DOHH2 (cell line): ENCODE results near the gene FAM240B.

Source experiments
- H3F3A ChIP-seq: fragments of 200-600 bp; sonication (generic), shearing (Covaris generic); 2 replicates; pipeline ENCODE4 v1.6.0; 2016; ENCODE audit warnings: antibody characterized with exemption, mild to moderate bottlenecking; ENCODE audit not compliant: control insufficient read depth, insufficient read depth
- H3K27ac ChIP-seq: fragments of 200-600 bp; sonication (generic); 2 replicates; pipeline ENCODE4 v1.5.1; 2014; ENCODE audit warnings: low read depth, mild to moderate bottlenecking, low read length, moderate library complexity
- H3K27me3 ChIP-seq: fragments of 200-600 bp; sonication (generic); 2 replicates; pipeline ENCODE4 v1.6.1; 2014; ENCODE audit warnings: mild to moderate bottlenecking, low read length, mixed read lengths; ENCODE audit not compliant: control insufficient read depth
- H3K36me3 ChIP-seq: fragments of 200-600 bp; sonication (generic); 2 replicates; pipeline ENCODE4 v1.6.1; 2014; ENCODE audit warnings: mild to moderate bottlenecking, low read length, moderate library complexity, mixed read lengths; ENCODE audit not compliant: control insufficient read depth
- H3K4me1 ChIP-seq: fragments of 200-600 bp; sonication (generic); 2 replicates; pipeline ENCODE4 v1.6.1; 2014; ENCODE audit warnings: mild to moderate bottlenecking, low read length, mixed read lengths; ENCODE audit not compliant: control insufficient read depth
- H3K4me2 ChIP-seq: fragments of 200-600 bp; sonication (generic); 2 replicates; pipeline ENCODE4 v1.6.0; 2014; ENCODE audit warnings: mild to moderate bottlenecking, low read length, moderate library complexity
- H3K4me3 ChIP-seq: fragments of 200-600 bp; sonication (generic); 2 replicates; pipeline ENCODE4 v1.5.1; 2014; ENCODE audit warnings: mild to moderate bottlenecking, low read length, mixed read lengths
- H3K79me2 ChIP-seq: fragments of 200-600 bp; sonication (generic); 2 replicates; pipeline ENCODE4 v1.6.1; 2014; ENCODE audit warnings: mild to moderate bottlenecking, low read length, mixed read lengths; ENCODE audit not compliant: control insufficient read depth
- H3K9me2 ChIP-seq: fragments of 200-600 bp; sonication (generic); replicated peaks from 2 replicates; pipeline ENCODE4 v1.6.1; 2014; ENCODE audit warnings: mild to moderate bottlenecking, low read length, mixed read lengths; ENCODE audit not compliant: control insufficient read depth
- H3K9me3 ChIP-seq: fragments of 200-600 bp; sonication (generic); 2 replicates; pipeline ENCODE4 v1.6.1; 2014; ENCODE audit warnings: antibody characterized with exemption, low read length, mixed read lengths; ENCODE audit not compliant: control insufficient read depth, insufficient read depth
- H4K20me1 ChIP-seq: fragments of 200-600 bp; sonication (generic); 2 replicates; pipeline ENCODE4 v1.6.0; 2014; ENCODE audit warnings: low read depth, mild to moderate bottlenecking, antibody characterized with exemption, low read length, moderate library complexity; ENCODE audit not compliant: control insufficient read depth, insufficient read depth
- EZH2phosphoT487 ChIP-seq: fragments of 200-600 bp; sonication (generic); IDR thresholded peaks from 2 replicates; pipeline ENCODE4 v1.6.1; 2017; ENCODE audit warnings: borderline replicate concordance, mild to moderate bottlenecking, antibody characterized with exemption, low read length, moderate library complexity, mixed read lengths
- TF ChIP-seq, protein P1 (sequence below): fragments of 200-600 bp; sonication (generic); IDR thresholded peaks from one replicate; pipeline ENCODE4 v1.5.1; 2014; ENCODE audit warnings: antibody characterized with exemption, mild to moderate bottlenecking, low read depth, low read length; ENCODE audit not compliant: poor library complexity, severe bottlenecking

FAM240B gene

DNA sequence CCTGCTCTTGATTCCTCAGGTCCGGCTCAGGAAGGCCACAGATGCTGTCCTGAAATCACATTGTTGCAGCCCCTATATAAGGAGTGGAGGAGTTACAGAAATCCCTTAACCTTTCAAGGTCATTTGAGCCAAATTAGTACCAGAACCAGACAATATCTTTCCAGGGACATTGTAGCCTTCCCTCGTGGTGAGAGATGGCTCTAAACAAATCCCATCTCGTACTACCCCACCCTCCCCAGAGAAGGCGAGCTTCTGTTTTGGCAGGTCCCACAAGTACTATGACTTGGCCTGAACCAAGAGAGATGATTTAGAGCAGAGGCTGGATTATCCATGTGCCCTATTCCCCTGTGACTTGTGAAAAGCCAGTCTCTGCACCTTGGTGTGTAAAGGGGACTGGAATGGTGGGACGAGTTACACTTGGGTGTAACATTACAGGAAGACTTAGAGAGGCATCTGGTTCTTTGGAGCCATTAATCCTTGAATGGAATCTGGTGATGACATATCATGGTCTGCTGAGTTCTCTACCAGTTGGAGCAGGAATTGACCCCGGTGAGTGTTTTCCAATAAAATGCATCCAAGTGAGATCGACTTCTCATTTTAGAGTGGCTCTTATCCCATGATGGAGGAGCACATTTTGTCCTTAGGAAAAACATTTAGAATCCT lies at the start of gene FAM240B:
Gene FAM240B (minus strand): TSS at position 51 of the 663 bp plus-strand sequence. CDS start 16,134 bp downstream, outside the sequence.
- H3K9me3 ChIP-seq = no peaks in the 10 kb centered on the region
- no peaks in the 10 kb centered on the region for H3K27me3 ChIP-seq
- H3K4me2 ChIP-seq = no peak within 1 kb of the TSS
- no peak within 1 kb of the TSS for H3K27ac ChIP-seq
- H3K36me3 ChIP-seq = no peaks in the 10 kb centered on the region
- no peaks in the 10 kb centered on the region for H4K20me1 ChIP-seq
- no peak within 1 kb of the TSS for H3K4me3 ChIP-seq
- no peaks in the 10 kb centered on the region for H3K9me2 ChIP-seq
- no peaks in the 10 kb centered on the region for H3K79me2 ChIP-seq
- TF ChIP-seq, protein P1, sequence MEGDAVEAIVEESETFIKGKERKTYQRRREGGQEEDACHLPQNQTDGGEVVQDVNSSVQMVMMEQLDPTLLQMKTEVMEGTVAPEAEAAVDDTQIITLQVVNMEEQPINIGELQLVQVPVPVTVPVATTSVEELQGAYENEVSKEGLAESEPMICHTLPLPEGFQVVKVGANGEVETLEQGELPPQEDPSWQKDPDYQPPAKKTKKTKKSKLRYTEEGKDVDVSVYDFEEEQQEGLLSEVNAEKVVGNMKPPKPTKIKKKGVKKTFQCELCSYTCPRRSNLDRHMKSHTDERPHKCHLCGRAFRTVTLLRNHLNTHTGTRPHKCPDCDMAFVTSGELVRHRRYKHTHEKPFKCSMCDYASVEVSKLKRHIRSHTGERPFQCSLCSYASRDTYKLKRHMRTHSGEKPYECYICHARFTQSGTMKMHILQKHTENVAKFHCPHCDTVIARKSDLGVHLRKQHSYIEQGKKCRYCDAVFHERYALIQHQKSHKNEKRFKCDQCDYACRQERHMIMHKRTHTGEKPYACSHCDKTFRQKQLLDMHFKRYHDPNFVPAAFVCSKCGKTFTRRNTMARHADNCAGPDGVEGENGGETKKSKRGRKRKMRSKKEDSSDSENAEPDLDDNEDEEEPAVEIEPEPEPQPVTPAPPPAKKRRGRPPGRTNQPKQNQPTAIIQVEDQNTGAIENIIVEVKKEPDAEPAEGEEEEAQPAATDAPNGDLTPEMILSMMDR = no peak
- TF ChIP-seq EZH2phosphoT487 = no peak
- H3F3A ChIP-seq = no peaks in the 10 kb centered on the region
- no peaks in the 10 kb centered on the region for H3K4me1 ChIP-seq

- TF ChIP-seq, protein P1 = no peak
- TF ChIP-seq EZH2phosphoT487 = no peak
- no peak overlapping the region for H3K4me3 ChIP-seq
- no peaks in the 10 kb centered on the region for H3K36me3 ChIP-seq
- H3K4me1 ChIP-seq = no peaks in the 10 kb centered on the region
- H3K27me3 ChIP-seq = no peaks in the 10 kb centered on the region
- H3K4me2 ChIP-seq = no peak overlapping the region
- H3F3A ChIP-seq = no peaks in the 10 kb centered on the region
- H3K9me3 ChIP-seq = no peaks in the 10 kb centered on the region
- no peaks in the 10 kb centered on the region for H4K20me1 ChIP-seq
- no peak overlapping the region for H3K27ac ChIP-seq
- no peaks in the 10 kb centered on the region for H3K79me2 ChIP-seq
- H3K9me2 ChIP-seq = no peaks in the 10 kb centered on the region
Measured at GRCh38 chr9:38768351-38768761, 48.4 kb upstream of the FAM240B start.

DNA sequence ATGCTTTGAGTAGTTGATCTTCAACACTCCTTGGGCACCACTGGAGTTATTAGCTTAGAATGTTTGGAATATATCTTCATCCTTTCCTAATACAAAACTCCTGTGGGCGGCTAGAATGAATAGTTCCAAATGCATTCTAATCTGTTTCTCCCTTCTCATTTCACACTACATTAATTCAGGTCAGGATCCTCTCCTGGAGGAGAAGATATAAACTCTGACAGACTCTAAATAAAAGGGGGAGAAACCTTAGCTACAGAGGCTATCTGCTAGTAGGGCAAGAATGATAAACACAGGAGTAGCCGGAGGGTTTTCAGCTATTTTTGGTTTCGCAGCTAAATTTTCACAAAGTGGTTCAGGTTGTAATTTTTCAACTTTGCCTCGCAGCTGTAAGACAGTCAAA lies 45.2 kb upstream of the FAM240B start:
- TF ChIP-seq EZH2phosphoT487 = no peak
- TF ChIP-seq, protein P1 = no peak
- Histone ChIP-seq H3K36me3 (no peaks in the 10 kb centered on the region), H3K27ac (no peak overlapping the region), H3F3A (no peaks in the 10 kb centered on the region), H3K79me2 (no peaks in the 10 kb centered on the region), H3K4me2 (no peak overlapping the region), H3K9me3 (no peaks in the 10 kb centered on the region), H3K4me3 (no peak overlapping the region), H3K9me2 (no peaks in the 10 kb centered on the region), H4K20me1 (no peaks in the 10 kb centered on the region), H3K27me3 (no peaks in the 10 kb centered on the region), H3K4me1 (no peaks in the 10 kb centered on the region)
